SU-DHL-6 (cell line): Measurements from ENCODE around the gene NLRP3.

ENCODE experiments used
- CTCF ChIP-seq: fragments of 200-600 bp; sonication (generic); IDR thresholded peaks from one replicate; pipeline ENCODE4 v1.5.1; 2017; ENCODE audit warnings: antibody characterized with exemption, mild to moderate bottlenecking, low read length, moderate library complexity; ENCODE audit not compliant: insufficient read depth, poor library complexity, severe bottlenecking
- EZH2phosphoT487 ChIP-seq: fragments of 200-600 bp; sonication (generic), shearing (Covaris generic); conservative IDR thresholded peaks from 2 replicates; pipeline ENCODE4 v1.6.1; 2018; ENCODE audit warnings: mild to moderate bottlenecking, antibody characterized with exemption, low read length, moderate library complexity, mixed read lengths

- TF ChIP-seq CTCF (no peak), EZH2phosphoT487 (no peak)
Observed at GRCh38 chr1:247385283-247385682, 30.7 kb upstream of the NLRP3 start.
